Gastrocnemius medialis (tissue), 4 donors: ENCODE data around the gene CHRNA9.

Source experiments
- CTCF ChIP-seq, 5 experiments: fragments of 450-650 bp in 3 of 5; fragments of 200-600 bp in 2 of 5; sonication (generic) in 2 of 5; IDR thresholded peaks in 4 of 5; conservative IDR thresholded peaks in 1 of 5; 1 replicate in 4 of 5; 2 replicates in 1 of 5; pipeline ENCODE4 v1.5.1; 2016 to 2019; ENCODE audit warnings: antibody characterized with exemption in 5 of 5, mild to moderate bottlenecking in 3 of 5, moderate library complexity in 3 of 5
- POLR2A ChIP-seq, 2 donors: fragments of 450-650 bp; IDR thresholded peaks; one replicate each; pipeline ENCODE4 v1.6.1; 2017; ENCODE audit warnings: antibody characterized with exemption in 2 of 2, mild to moderate bottlenecking in 2 of 2, moderate library complexity in 2 of 2

- TF ChIP-seq CTCF (IDR thresholded peaks at IDR 0.05 in 4 of 5, conservative IDR thresholded peaks at IDR 0.05 in 1 of 5) = no peak
- TF ChIP-seq POLR2A (IDR thresholded peaks at IDR 0.05) = no peak
Observed at GRCh38 chr4:40395166-40395900, 60.2 kb downstream of the CHRNA9 start.
